ENCODE results near the gene OOSP3.
A peak's percentile ranks its signal among the peaks of the same experiment; 100 is the strongest.

OOSP3 gene

GRCh38 chr11:59857439-59858434 lies 20.8 kb upstream of the OOSP3 start:
- TF ChIP-seq, protein P1, sequence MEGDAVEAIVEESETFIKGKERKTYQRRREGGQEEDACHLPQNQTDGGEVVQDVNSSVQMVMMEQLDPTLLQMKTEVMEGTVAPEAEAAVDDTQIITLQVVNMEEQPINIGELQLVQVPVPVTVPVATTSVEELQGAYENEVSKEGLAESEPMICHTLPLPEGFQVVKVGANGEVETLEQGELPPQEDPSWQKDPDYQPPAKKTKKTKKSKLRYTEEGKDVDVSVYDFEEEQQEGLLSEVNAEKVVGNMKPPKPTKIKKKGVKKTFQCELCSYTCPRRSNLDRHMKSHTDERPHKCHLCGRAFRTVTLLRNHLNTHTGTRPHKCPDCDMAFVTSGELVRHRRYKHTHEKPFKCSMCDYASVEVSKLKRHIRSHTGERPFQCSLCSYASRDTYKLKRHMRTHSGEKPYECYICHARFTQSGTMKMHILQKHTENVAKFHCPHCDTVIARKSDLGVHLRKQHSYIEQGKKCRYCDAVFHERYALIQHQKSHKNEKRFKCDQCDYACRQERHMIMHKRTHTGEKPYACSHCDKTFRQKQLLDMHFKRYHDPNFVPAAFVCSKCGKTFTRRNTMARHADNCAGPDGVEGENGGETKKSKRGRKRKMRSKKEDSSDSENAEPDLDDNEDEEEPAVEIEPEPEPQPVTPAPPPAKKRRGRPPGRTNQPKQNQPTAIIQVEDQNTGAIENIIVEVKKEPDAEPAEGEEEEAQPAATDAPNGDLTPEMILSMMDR (IDR thresholded peaks at IDR 0.05; ENCODE audit: low read depth, low read length, missing control alignments) = no peak
- in situ Hi-C loops (cut with HindIII; ENCODE audit: low sequenced_read_pairs) = no loop called here
- no peak overlapping the region for H3K4me3 ChIP-seq (ENCODE audit: low read depth, low read length)
- no peak for DNase-seq (ENCODE audit: low read depth)

DNA sequence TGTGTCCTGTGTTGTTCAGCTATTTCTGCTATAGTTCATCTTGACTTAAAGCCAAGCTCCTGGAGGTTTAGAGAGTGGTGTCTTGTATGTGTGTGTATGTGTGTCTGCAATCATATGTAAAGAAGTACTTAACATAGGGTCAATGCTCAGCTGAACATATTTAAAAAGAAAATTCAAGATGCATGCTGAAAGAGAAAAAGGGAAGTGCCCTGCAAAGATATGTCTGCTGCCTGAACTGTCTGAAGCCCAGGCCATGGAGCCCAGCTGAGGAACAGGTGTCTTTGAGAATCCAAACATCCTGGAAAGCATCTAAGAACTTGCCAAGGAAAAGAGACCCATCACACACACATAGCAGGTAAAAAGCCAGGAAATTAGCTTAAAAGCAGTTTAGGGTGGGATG lies 18.9 kb upstream of the OOSP3 start:
- TF ChIP-seq, protein P1 (IDR thresholded peaks at IDR 0.05; ENCODE audit: low read depth, low read length, missing control alignments) = no peak
- DNase-seq (ENCODE audit: low read depth) = no peak
- no peak overlapping the region for H3K4me3 ChIP-seq (ENCODE audit: low read depth, low read length)
- in situ Hi-C loops (cut with HindIII; ENCODE audit: low sequenced_read_pairs) = no loop called here

GRCh38 chr11:59862252-59862651 lies 16.3 kb upstream of the OOSP3 start:
- in situ Hi-C loops (cut with HindIII; ENCODE audit: low sequenced_read_pairs) = no loop called here
- DNase-seq (ENCODE audit: low read depth) = no peak
- TF ChIP-seq, protein P1 (IDR thresholded peaks at IDR 0.05; ENCODE audit: low read depth, low read length, missing control alignments) = no peak
- no peak overlapping the region for H3K4me3 ChIP-seq (ENCODE audit: low read depth, low read length)

GRCh38 chr11:59865031-59865430 lies 13.6 kb upstream of the OOSP3 start:
- DNase-seq (ENCODE audit: low read depth) = peak; percentile 9
- in situ Hi-C loops (cut with HindIII; ENCODE audit: low sequenced_read_pairs) = no loop called here
- TF ChIP-seq, protein P1 (IDR thresholded peaks at IDR 0.05; ENCODE audit: low read depth, low read length, missing control alignments) = no peak
- H3K4me3 ChIP-seq (ENCODE audit: low read depth, low read length) = no peak overlapping the region

DNA sequence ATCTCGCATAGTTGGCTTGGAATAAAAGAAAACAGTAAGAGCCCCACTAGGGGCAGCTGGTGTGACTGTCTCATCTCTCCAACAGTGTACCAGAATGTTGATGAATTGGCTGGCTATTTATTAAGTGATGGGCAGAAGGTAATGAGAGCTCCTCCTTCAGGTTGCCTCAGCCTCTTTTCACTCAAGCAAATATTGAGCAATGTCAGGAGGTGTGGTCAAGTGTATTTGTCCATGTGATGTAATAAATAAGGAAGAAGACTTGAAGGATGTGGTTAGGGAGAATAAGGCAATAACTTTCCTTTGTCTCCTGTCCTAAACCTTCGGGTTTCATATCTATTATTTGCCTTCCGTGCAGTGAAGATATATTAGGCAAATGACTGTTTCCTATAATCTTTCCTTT lies 12.2 kb upstream of the OOSP3 start, which contains the start of gene TCN1:
Gene TCN1 (minus strand): TSS at position 91 of the 400 bp plus-strand sequence. CDS start 17 bp downstream, at position 74.
- in situ Hi-C loops (cut with HindIII; ENCODE audit: low sequenced_read_pairs) = no loop called here
- H3K4me3 ChIP-seq (ENCODE audit: low read depth, low read length) = no peak within 1 kb of the TSS
- DNase-seq (ENCODE audit: low read depth) = no peak
- TF ChIP-seq, protein P1 (IDR thresholded peaks at IDR 0.05; ENCODE audit: low read depth, low read length, missing control alignments) = no peak

GRCh38 chr11:59866836-59867235 lies 11.7 kb upstream of the OOSP3 start:
- in situ Hi-C loops (cut with HindIII; ENCODE audit: low sequenced_read_pairs) = no loop called here
- no peak overlapping the region for H3K4me3 ChIP-seq (ENCODE audit: low read depth, low read length)
- TF ChIP-seq, protein P1 (IDR thresholded peaks at IDR 0.05; ENCODE audit: low read depth, low read length, missing control alignments) = no peak
- DNase-seq (ENCODE audit: low read depth) = no peak

All from astrocyte of the cerebellum (primary cell).